GM12891 (cell line): ENCODE results near the gene ABHD16A.

Experiments
- DNase-seq: peaks from one replicate; pipeline ENCODE4 v3.0.0; 2011; ENCODE audit warnings: low spot score; ENCODE audit not compliant: insufficient read length
- FAIRE-seq: peaks from 2 replicates; lab custom pipeline; 2011; peaks lifted over from hg19 to GRCh38; lab: Jason Lieb, UNC
- PAX5 ChIP-seq: IDR thresholded peaks from 2 replicates; pipeline ENCODE4 v1.6.1; 2011; ENCODE audit warnings: low read length, moderate library complexity, mild to moderate bottlenecking; ENCODE audit not compliant: insufficient read depth, severe bottlenecking
- POLR2A ChIP-seq: IDR thresholded peaks from 2 replicates; pipeline ENCODE4 v1.6.1; 2011; ENCODE audit warnings: low read depth, low read length, control low read depth
- POLR2AphosphoS5 ChIP-seq: IDR thresholded peaks from 2 replicates; pipeline ENCODE4 v1.6.1; 2011; ENCODE audit warnings: low read depth, low read length, control low read depth
- POU2F2 ChIP-seq: IDR thresholded peaks from 2 replicates; pipeline ENCODE4 v1.6.1; 2011; ENCODE audit warnings: low read depth, mild to moderate bottlenecking, control low read depth, low read length, moderate library complexity
- SPI1 ChIP-seq: IDR thresholded peaks from 2 replicates; pipeline ENCODE4 v1.6.1; 2011; ENCODE audit warnings: low read depth, low read length, control low read depth
- TAF1 ChIP-seq: IDR thresholded peaks from 2 replicates; pipeline ENCODE4 v1.6.1; 2011; ENCODE audit warnings: low read depth, low read length, control low read depth

ABHD16A gene

DNA sequence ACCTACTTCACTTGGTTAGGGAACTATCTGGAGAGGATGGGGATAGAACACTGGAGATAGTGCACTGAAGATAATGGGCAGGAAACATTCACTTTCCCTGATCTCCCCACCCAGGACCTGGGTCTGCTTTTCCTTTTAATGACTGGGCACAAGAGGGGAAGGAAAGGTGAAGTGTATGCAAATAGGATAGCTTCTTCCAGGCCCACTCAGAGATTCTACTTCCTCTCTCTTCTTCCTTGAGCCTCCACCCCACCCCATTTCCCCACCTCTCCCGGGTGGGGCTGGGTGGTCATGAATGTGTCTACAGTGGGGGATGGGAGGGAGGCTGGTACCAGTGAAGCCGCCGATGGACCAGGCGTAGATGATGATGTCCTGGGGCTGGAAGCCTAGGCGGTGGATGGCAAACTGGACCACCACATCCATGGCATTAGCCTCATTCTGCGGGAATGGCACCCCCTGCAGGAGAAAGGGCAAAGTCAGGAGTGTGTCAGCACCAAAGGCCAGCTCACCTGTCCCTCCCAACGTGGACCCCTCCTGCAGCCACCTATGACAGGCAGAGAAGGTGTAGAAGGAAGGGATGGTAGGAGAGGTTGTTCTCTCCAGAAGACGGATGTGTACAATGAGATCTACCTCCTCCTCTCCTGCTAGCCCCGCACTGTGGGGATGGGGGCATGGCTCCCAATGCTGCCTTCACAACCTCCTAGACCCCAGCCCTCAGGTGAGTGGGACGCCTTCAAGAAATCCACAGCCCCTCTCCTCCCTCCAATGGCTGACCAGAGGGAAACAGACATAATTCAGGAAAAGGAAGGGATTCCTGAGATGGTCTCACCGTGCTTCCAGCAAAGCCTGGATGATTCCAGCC lies 13.6 kb downstream of the ABHD16A start:
- DNase-seq (no peak), FAIRE-seq (peak; percentile 57)
- no peak for TF ChIP-seq POLR2AphosphoS5
- no peak for TF ChIP-seq TAF1
- no peak for TF ChIP-seq PAX5
- no peak for TF ChIP-seq POU2F2
- TF ChIP-seq SPI1 = no peak
- no peak for TF ChIP-seq POLR2A

GRCh38 chr6:31687860-31688693 lies 15.0 kb downstream of the ABHD16A start:
- FAIRE-seq (no peak), DNase-seq (no peak)
- TF ChIP-seq SPI1 = no peak
- no peak for TF ChIP-seq POLR2A
- TF ChIP-seq POLR2AphosphoS5 = no peak
- TF ChIP-seq TAF1 = no peak
- TF ChIP-seq POU2F2 = no peak
- no peak for TF ChIP-seq PAX5

DNA sequence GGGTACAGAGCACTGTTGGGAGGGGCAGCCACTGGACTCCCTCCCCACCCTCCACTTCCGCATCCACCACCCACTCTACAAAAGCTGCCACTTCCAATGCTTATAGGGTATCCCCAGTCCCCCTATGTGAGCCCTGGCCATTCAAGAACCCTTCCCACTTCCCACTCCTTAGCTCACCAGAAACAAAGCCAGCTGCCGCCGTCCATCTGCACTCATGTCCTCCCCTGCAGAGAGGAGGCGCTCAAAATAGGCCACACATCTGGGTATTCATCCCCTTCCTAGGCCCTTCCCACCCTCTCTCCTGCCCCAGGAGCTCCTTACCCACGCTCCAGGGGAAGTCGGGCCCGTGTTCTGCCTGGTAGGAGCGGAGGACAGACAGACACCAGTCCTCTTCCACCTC lies 15.8 kb downstream of the ABHD16A start:
- DNase-seq (no peak), FAIRE-seq (no peak)
- no peak for TF ChIP-seq POU2F2
- TF ChIP-seq POLR2A = no peak
- no peak for TF ChIP-seq SPI1
- no peak for TF ChIP-seq TAF1
- TF ChIP-seq PAX5 = no peak

- DNase-seq = no peak
- no peak for FAIRE-seq
- TF ChIP-seq POU2F2 (no peak), TAF1 (no peak), SPI1 (no peak), POLR2A (no peak)
Measured at GRCh38 chr6:31686483-31686882, 16.6 kb downstream of the ABHD16A start.

DNA sequence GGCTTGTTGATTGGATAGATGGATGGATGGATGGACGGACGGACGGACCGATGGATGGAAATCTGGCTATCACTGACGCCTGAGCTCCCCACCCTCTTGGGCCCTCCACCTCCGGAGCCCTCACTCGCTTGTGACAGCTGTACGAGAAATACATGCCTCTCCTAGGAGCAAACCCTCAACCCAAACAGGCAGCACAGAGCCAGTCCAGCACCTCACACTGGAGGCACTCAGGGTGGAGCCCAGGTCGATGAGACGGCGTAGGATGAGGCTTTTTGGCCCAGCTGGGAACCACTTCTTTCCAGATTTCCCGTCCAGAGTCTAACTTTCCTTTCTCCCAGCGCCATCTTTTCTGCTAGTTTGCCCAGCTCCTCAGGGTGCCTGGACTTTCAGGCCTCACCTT lies 19.5 kb downstream of the ABHD16A start:
- DNase-seq (no peak), FAIRE-seq (no peak)
- TF ChIP-seq PAX5 = no peak
- TF ChIP-seq POU2F2 = no peak
- no peak for TF ChIP-seq SPI1
- no peak for TF ChIP-seq POLR2AphosphoS5
- no peak for TF ChIP-seq POLR2A
- no peak for TF ChIP-seq TAF1

DNA sequence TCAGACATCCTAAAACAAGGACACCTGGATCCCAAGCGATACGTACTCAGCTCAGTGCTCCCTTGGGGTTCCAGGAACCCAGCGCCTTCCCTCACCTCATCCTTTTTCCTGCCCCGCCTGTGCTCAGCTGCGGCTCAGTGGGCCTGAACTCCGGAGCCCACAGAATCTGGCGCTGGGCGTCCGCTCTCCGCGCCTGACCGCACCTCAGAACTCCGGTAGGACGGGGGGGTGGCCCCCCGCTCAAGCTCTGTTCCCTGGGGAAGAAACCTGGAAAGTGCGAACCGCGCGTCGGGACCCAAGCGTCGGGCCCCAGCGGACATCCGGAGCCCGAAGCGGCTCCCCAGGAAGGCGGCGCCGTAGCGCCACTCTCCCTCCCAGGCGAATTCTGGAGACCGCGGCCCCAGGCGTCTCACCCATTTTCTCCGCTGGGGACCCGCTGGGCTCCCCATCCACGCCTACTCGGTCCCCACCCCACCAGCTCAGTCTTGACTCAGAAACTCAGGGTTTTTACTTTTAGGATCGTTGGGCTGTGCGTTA lies 21.9 kb downstream of the ABHD16A start:
- DNase-seq = peak; percentile 60
- FAIRE-seq = no peak
- TF ChIP-seq TAF1 (0 out of 2 replicates have a peak, but pooled peaks have one; percentile 12), PAX5 (no peak)

GRCh38 chr6:31680226-31681134 lies 22.6 kb downstream of the ABHD16A start, which contains the start of gene LY6G5C:
LY6G5C (minus strand) TSS chr6:31681067; CDS start chr6:31680373, 694 bp downstream.
- DNase-seq = peak; percentile 52
- FAIRE-seq = peak; percentile 91
- TF ChIP-seq SPI1 (peak; percentile 27), POU2F2 (no peak)

DNA sequence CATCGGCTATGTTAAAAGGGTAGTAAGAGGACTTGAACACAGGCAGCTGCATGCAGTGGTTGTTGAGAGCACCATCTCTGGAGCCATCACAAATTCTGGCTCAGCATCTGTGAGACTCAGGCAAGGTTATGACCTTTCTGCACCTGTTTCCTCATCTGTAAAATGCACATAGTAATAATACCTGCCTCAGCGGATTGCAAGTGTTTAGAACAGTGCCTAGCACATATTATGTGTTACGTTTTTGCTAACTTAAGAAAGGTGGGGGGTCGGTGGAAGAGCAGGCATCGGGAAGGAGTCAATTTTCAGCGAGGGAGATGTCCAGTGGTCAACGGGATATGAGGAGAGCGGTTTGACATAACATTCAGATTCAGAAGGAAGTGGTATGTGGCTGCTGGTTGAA lies 25.2 kb downstream of the ABHD16A start:
- TF ChIP-seq TAF1 (no peak), PAX5 (no peak), POLR2A (no peak), POLR2AphosphoS5 (no peak), SPI1 (no peak), POU2F2 (no peak)
- DNase-seq (no peak), FAIRE-seq (no peak)

GRCh38 chr6:31676904-31677303 lies 26.2 kb downstream of the ABHD16A start:
- DNase-seq = no peak
- FAIRE-seq = no peak
- TF ChIP-seq POU2F2 (no peak), SPI1 (no peak), POLR2AphosphoS5 (no peak), TAF1 (no peak), PAX5 (no peak), POLR2A (no peak)
